GM08714 (cell line): ENCODE results near the gene CDC42BPG.

Experiments
- H3K4me3 ChIP-seq: fragments of 200-500 bp; sonication (Bioruptor generic); 2 replicates; pipeline ENCODE4 v1.5.1; 2014; ENCODE audit warnings: mild to moderate bottlenecking, low read length, inconsistent platforms
- ZNF274 ChIP-seq: IDR thresholded peaks from 2 replicates; pipeline ENCODE4 v1.6.1; 2012; ENCODE audit warnings: mild to moderate bottlenecking, low read depth, low read length

The CDC42BPG gene

DNA sequence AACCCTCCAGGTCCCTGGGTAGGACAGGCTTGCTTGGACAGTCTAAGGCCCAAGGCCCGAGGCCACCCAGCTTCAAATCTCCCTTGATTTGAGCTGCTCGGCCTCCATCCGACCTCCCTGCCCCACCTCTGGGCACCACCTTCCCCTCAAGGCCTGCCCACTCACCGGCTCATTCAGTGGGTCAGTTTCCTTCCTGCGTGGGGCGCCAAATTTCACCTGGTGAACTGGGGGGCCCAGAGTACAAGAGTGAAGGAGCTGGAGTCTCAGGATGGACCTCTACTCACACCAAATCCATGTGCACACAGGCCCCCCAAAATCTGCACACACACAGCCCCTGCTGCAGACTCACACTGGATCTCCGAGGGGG, 45.2 kb downstream of the CDC42BPG start:
- no peak overlapping the region; the same call in 1 of the 2 replicates for H3K4me3 ChIP-seq

DNA sequence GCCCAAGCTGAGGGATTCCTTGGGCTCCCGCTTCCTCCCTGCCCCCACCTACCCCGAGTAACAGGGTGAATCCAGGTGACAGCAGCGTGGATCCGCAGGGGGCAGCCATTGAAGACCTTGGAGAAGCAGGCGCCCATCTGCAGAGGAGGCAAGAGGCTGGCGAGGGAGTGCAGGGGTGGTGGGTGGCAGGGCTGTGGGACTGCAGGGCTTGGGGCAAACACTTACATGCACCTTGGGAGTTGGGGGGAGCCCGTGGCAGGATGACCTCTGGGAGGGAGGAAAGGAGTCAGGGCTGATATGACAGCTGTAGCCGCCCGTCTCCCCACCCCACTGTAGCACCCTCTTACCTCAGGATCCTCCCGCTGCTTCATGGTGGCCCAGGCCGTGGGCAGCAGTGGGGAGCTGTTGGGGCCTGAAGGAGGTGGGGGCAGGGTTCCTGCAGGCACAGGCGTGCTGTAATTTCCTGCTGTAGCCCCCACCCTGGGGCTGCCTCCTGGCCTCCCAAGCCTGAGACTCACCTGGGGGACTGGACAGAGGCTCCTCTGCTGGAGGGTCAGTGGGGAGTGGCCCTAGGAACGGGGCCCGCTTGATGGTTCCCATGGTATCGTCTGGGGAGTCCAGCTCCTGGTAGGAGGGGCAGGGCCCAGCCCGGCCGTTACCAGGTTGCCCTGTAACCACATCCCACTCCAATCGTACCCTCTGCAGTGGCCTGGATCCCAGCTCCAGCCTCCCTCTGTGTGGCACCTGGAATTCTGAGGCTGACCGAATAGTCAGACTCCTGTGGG, 47.5 kb downstream of the CDC42BPG start:
- no peak overlapping the region for H3K4me3 ChIP-seq
- no peak for TF ChIP-seq ZNF274

More for the DNA sequence above, 45.2 kb downstream of the CDC42BPG start:
- TF ChIP-seq ZNF274: no peak

GRCh38 chr11:64796047-64796756, 48.3 kb downstream of the CDC42BPG start:
- no peak for TF ChIP-seq ZNF274
- no peak overlapping the region for H3K4me3 ChIP-seq

GRCh38 chr11:64794526-64794925, 49.9 kb downstream of the CDC42BPG start:
- H3K4me3 ChIP-seq: no peak overlapping the region
- TF ChIP-seq ZNF274: no peak

GRCh38 chr11:64793271-64794160, 50.9 kb downstream of the CDC42BPG start:
- no peak overlapping the region for H3K4me3 ChIP-seq
- TF ChIP-seq ZNF274: no peak

GRCh38 chr11:64792482-64792881, 52.0 kb downstream of the CDC42BPG start:
- H3K4me3 ChIP-seq: no peak overlapping the region
- TF ChIP-seq ZNF274: no peak

GRCh38 chr11:64791781-64792291, 52.6 kb downstream of the CDC42BPG start:
- H3K4me3 ChIP-seq: no peak overlapping the region
- TF ChIP-seq ZNF274: no peak

GRCh38 chr11:64790205-64791095, 54.0 kb downstream of the CDC42BPG start:
- no peak for TF ChIP-seq ZNF274
- H3K4me3 ChIP-seq: no peak overlapping the region

DNA sequence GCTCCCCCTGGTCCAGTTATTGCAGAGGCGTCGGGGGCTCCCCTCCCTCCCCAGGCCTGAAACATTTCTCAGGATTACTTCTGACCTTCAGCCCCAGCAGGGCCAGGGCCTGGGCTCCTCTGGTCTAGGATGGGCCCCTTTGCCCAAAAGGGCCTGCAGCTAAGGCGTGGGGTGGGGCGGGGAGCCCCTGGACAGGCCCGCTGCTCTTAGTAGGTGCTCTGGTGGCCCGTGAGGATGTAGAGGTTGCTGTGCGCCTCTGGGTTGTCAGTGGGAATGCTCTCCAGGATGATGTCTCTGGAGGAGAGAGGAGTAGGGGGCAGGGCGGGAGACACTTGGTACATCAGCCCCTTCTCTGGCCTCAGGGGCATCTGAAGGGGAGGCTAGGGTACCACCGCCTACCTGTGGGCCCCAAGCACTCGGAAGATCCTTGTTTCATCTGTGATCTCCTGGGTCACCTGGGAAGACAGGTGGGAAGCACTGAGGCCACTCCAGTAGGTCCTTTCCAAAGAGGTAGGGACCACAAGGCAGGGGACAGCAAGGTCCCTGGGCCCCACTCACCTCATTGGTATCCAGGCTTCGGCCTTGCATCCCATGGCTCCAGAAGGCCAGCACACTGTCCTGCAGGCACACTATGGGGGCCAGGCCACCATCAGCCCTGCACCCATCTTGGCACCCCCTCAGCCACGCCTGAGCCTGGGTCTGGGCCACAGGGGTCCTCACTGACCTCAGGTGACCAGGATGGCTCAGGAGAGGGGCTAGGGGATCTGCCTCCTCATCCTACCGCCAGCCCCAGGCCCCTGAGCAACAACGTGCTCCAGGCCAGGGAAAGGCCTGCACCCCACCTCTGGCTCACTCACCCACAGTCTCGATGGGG, 54.9 kb downstream of the CDC42BPG start:
- no peak overlapping the region for H3K4me3 ChIP-seq
- no peak for TF ChIP-seq ZNF274

DNA sequence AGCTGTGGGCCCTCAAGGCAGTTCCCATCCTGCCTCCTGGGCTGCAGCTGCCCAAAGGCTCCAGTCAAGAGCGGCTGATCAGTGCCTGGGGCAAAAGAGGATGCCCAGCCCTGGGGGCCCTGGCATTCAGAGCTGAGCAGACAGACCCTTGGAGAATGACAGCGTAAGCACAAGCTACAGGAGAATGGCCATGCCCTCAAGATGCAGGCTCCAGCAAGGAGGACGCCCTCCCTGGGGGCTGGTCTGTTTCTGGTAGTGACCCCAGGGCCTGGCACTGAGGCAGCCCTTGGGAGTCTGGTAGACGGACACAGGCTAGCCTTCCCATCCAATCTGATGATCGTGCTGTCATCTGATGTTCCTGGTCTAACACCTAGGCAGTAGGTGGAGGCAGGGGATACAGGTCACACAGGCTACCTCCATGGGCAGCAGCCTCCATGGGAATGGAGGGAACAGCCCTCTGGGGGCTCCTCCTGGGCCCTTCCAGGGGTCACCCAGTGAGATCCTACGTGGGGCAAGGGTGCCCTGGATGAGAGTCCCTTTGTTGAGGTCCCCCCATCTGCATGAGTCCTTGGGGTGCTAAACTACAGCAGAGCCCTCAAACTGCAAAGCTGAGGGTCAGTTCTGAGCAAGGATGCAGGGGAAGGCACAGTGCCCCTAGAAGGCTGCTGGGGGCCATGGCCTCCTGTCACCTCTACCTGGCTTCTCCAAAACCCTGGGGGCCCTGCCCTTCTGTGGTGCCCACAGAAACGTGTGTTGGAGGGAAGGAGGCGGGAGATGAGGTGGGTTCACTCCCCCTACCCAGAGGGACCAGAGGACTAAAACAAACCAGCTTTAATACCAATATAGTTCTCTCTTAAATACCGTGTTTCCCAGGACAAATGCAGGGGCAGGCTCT, 55.9 kb downstream of the CDC42BPG start:
- H3K4me3 ChIP-seq: no peak overlapping the region
- no peak for TF ChIP-seq ZNF274

DNA sequence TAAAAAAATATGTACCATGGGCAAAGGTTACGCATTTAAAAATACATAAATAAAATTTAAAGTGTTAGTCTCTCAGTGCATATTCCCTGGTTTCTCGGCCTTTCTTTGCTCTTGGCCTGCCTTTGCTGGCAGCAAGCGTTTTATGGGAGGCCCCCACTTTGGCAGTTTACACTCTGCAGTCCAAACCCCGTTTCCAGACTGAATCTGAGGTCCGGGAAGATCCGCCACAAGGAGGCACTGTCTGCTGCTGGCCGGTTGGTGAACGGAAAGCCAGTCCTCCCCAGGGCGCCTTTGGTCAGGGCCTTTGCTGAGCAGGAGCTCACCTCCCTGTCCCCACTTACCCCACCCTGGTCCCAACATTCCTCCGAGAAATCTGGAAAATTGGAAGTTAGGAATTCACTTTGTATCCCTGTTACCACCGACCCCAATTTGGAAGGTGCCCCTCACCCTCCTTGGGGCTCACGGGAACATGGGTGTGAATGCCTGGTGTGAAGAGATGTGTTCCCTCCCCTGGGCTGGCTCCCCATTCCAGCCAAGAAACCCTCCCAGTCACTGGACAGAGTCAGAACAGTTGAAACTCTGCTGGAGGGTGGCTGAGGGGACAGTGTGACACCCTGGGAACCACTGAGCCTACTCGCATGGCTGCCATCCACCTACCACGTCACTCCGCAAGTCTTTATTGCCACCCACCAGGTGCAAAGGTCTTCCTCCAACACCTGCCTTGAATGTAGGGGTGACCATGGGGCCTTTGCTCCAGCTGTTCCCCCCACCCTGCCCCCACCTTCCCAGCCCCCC, 56.7 kb downstream of the CDC42BPG start:
- TF ChIP-seq ZNF274: no peak
- H3K4me3 ChIP-seq: no peak overlapping the region

- TF ChIP-seq ZNF274: no peak
- H3K4me3 ChIP-seq: no peak overlapping the region
Measured at GRCh38 chr11:64786308-64786707, 58.1 kb downstream of the CDC42BPG start.
